GM21529 (cell line): ENCODE results near the gene FUS.
"Not testable (repeated sequence)": the region's sequence is repeated elsewhere in the genome, so short reads cannot be mapped to it uniquely, and the experiment has no call there.

Source experiments
- ATAC-seq: cut with Tn5 transposase; IDR thresholded peaks from one replicate; pipeline ENCODE4 v1.9.1; 2021; ENCODE audit not compliant: unreplicated experiment

Gene FUS

DNA sequence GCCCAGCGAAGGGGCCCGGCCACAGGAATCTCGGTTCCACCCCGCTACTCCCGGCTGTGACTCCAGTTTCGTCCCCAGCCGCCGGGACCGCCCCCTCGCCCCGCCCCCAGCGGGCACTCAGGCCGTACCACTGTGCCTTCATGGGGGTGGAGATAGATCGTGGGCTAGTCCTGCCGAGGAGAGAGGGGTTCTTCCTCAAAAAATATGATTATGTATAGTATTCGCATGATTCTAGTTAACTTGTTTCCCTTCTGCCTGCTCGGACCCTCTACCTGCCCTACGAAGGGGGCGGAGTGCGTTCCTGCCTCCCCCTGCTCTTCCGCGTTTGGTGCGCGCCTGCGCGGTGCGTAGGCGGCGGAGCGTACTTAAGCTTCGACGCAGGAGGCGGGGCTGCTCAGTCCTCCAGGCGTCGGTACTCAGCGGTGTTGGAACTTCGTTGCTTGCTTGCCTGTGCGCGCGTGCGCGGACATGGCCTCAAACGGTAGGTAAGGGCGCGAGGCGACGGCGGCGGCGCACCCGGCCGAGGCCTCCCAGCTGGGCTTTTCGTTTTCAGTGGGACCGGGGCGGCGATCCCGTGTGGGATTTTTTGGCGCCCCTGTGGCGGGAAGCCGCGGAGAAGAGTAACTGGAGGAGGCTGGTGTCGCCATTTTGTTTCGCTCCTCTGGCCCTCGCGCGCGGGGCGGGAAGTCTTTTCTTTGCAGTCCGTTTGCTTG lies at the start of gene FUS:
Gene FUS (plus strand): TSS at position 393 of the 713 bp plus-strand sequence. CDS start 76 bp downstream, at position 469.
- peak; percentile 47 for ATAC-seq

DNA sequence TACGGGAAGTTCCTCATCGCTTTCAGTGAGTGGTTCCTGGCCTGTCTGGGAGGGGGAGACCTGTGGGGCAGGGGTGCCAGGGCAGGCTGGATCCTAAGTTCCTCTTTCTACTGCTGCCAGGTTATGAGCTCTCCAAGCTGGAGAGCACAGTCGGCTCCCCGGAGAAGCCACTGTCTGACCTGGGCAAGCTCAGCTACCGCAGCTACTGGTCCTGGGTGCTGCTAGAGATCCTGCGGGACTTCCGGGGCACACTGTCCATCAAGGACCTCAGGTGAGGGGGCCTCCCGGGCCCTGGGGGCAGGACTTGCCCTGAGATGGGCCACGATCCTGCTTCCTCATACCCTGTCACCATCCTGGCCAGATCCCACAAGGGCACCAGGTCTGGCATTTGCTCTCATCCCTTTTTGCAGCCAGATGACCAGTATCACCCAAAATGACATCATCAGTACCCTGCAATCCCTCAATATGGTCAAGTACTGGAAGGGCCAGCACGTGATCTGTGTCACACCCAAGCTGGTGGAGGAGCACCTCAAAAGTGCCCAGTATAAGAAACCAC lies 49.5 kb upstream of the FUS start:
- ATAC-seq, result no peak

DNA sequence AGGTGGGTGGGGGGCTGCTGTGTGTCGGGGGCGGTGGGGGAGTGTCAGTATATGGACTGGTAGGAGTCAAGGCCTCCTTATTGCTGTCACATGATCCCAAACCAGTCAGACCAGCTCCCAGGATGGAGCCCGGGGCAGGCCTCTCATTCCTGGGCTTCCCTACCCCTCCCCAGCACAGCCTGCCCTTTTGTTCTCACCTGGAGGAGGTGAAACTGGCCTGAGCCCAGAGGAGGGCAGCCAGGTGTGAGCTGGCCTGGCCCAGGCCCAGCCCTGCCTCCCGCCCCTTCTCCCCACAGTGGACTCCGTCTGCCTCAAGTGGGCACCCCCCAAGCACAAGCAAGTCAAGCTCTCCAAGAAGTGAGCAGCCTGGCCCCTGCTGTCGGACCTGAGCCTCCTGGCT lies 49.0 kb upstream of the FUS start:
- no peak for ATAC-seq

DNA sequence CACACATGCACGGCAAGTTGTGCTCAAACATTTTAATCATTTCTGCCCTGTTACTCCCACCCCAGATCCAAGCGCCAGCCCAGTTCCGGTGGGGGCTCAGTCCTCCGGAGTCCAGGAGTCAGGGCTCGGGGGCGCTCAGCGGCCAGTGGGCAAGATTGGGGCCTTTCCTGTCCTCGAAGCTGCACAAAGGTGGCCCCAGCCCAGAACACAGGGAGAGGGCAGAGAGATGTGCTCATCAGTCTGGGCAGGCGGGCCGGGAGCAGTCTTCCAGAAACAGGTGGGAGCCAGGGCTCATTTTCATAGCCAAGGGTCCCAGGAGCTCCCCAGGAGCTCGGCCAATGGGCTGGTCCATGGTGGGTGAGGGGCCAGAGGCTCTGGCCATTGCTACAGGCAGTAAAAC lies 48.5 kb upstream of the FUS start:
- no peak for ATAC-seq

GRCh38 chr16:31131841-31132271 lies 48.1 kb upstream of the FUS start:
- no peak for ATAC-seq

DNA sequence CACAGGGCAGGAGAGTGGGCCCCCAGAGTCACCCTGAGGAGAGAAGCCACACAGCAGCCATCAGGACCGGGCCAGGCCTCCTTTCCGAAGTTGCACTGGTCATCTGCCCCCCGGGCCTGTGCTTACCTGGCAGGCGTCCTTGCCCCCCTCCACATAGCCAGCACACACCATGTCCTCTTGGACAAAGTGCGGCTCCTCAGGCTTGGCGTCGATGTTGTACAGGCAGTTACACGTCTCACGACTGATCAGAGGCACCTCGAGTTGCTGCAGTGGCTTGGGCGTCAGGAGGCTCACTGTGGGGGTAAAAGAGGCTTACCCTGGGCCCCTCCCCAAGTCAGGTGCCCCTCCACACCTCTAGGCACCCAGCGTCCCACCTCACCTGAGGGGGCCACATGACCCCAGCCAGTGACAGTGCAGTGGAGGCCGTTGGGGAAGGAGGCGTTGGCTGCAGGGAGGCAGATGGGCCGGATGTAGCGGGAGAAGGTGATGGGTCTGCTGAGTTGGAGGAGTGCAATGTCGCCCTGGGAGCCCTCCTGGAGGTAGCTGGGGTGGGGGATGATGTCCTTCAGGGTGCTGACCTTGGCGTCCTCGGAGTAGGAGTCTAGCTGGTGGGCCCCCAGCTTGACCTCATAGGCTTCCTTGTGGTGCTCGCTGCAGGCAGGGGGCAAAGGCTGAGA lies 47.5 kb upstream of the FUS start:
- no peak for ATAC-seq

DNA sequence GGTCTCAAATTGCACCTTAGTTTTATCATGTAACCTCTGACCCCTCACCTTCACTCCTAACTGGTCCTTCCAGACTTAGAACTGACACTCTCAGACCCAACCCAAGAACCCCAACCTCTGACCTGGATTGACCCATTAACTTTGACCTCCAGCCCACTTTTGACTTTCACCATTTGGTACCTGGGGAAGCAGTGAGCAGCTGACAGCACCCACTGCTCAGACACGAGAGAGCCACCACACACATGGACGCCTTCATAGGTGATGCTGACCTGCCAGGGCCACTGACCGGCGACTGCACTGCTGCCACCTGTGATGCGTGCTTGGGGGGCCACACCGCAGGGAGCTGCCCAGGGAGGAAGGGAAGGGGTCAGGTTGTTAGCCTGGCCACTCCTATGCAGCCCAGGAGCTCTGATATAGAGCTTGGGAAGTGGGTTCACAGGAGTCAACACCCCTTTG lies 46.9 kb upstream of the FUS start:
- no peak for ATAC-seq

GRCh38 chr16:31134091-31134571 lies 45.8 kb upstream of the FUS start:
- ATAC-seq, result no peak

GRCh38 chr16:31134625-31135534 lies 45.1 kb upstream of the FUS start:
- no peak for ATAC-seq

GRCh38 chr16:31135535-31136286 lies 44.2 kb upstream of the FUS start, which contains the start of gene PRSS8:
Gene PRSS8, minus strand, starts transcription at chr16:31135727. Its CDS starts 229 bp downstream, at chr16:31135498.
- no peak for ATAC-seq

GRCh38 chr16:31136287-31136662 lies 43.7 kb upstream of the FUS start:
- no peak for ATAC-seq

GRCh38 chr16:31136822-31137499 lies 43.0 kb upstream of the FUS start:
- not testable (repeated sequence) for ATAC-seq

- no peak for ATAC-seq
These were observed 41.0 kb upstream of the FUS start for GRCh38 chr16:31138621-31139578.

DNA sequence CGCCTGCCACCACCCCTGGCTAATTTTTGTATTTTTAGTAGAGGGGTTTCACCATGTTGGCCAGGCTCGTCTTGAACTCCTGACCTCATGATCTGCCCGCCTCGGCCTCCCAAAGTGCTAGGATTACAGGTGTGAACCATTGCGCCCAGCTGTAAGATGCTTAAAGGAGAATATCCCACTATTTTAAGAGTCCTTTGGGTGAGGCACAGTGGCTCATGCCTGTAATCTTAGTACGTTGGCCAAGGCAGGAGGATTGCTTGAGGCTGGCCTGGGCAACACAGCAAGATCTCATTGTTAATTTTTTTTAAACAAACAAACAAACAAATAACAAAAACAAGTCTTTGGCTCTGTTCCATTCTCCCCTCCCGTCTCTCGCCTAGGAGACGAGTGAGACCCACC lies 38.9 kb upstream of the FUS start:
- not testable (repeated sequence) for ATAC-seq

GRCh38 chr16:31141489-31142108 lies 38.3 kb upstream of the FUS start:
- ATAC-seq, result peak; percentile 4

GRCh38 chr16:31142109-31143010 lies 37.6 kb upstream of the FUS start:
- ATAC-seq, result peak; percentile 83
